Adrenal gland (tissue), 12 donors: ENCODE results near the gene SLC43A2. TPM values are rescaled to one million over a fixed set of nuclear protein-coding genes. Genes with fewer than 3 reads are reported as not detected.
A peak's percentile ranks its signal among the peaks of the same experiment; 100 is the strongest.

Experiments used
- DNase-seq, 7 donors: peaks; one replicate each; pipeline ENCODE4 v3.0.0-alpha.2; 2019 to 2020
- H3K27ac ChIP-seq, 5 donors: fragments of 200-600 bp; sonication (generic) in 4 of 5; 1 replicate in 3 of 5; 2 replicates in 2 of 5; pipeline versions ENCODE4 v1.5.1 to v1.8.0; 2016 to 2020; ENCODE audit warnings: mild to moderate bottlenecking in 1 of 5
- H3K27me3 ChIP-seq: fragments of 200-600 bp; 2 replicates; pipeline ENCODE4 v1.8.0; 2021
- H3K36me3 ChIP-seq, 2 donors: fragments of 200-600 bp; replicated peaks in 1 of 2; 1 replicate in 1 of 2; 2 replicates in 1 of 2; pipeline versions ENCODE4 v1.5.1 to v1.8.0; 2018 to 2022
- H3K4me1 ChIP-seq, 2 donors: fragments of 200-600 bp; replicated peaks in 1 of 2; 1 replicate in 1 of 2; 2 replicates in 1 of 2; pipeline versions ENCODE4 v1.5.1 to v1.8.0; 2018 to 2021
- H3K4me3 ChIP-seq, 4 donors: fragments of 200-600 bp; sonication (generic) in 3 of 4; one replicate each; pipeline ENCODE4 v1.5.1; 2016 to 2018
- H3K9me3 ChIP-seq, 3 donors: fragments of 200-600 bp; sonication (generic) in 1 of 3; replicated peaks in 1 of 3; 1 replicate in 2 of 3; 2 replicates in 1 of 3; pipeline versions ENCODE4 v1.5.1 to v1.8.0; 2016 to 2021
- POLR2A ChIP-seq, 2 donors: fragments of 450-650 bp; IDR thresholded peaks; one replicate each; pipeline ENCODE4 v1.6.1; 2017; ENCODE audit warnings: antibody characterized with exemption in 2 of 2, mild to moderate bottlenecking in 2 of 2, moderate library complexity in 1 of 2
- WGBS, 4 donors: extraction: QIAGEN DNeasy Blood & Tissue Kit in 2 of 4; methylation state at CpG; one replicate each; pipeline versions ENCODE4 v1.1.5 to v1.1.7; 2013 to 2017; 5-methylcytosine and 5-hydroxymethylcytosine counted together
- intact Hi-C, 2 donors: fragments of 100-400 bp; cut with DNase I; formaldehyde crosslinking; loops; one replicate each; pipeline versions ENCODE4 v1.14.1 to v1.15.0; 2022 to 2023
- polyA plus RNA-seq, 3 donors: library from polyadenylated mRNA; stranded (reverse); fragments of 200-250 nt in 2 of 3; fragments of 350-450 nt in 1 of 3; fragmentation: Illumina TruSeq in 1 of 3; extraction: RNeasy Lipid Tissue Mini Kit (QIAGEN cat#74804) in 1 of 3; gene quantifications; one replicate each; pipeline ENCODE4 v1.2.3, GENCODE V29; 2013 to 2014
- total RNA-seq, 9 donors: library from RNA; depleted of rRNA in 4 of 9; stranded (reverse); fragments of >200 nt in 4 of 9; fragments of 120-200 nt in 1 of 9; fragmentation: NEBNext Ultra II Directional in 1 of 9; extraction: Animal tissue kit (Norgen Biotek cat#: 25700) in 1 of 9; gene quantifications; one replicate each; pipeline versions ENCODE4 v1.1.0 to v1.2.4, GENCODE V29; 2013 to 2023
- TF ChIP-seq, protein P1 (sequence below), 6 experiments: fragments of 450-650 bp in 4 of 6; fragments of 200-600 bp in 2 of 6; sonication (generic) in 1 of 6; IDR thresholded peaks; 1 replicate in 5 of 6; 2 replicates in 1 of 6; pipeline versions ENCODE4 v1.5.1 to v1.8.0; 2016 to 2021; ENCODE audit warnings: antibody characterized with exemption in 6 of 6, mild to moderate bottlenecking in 2 of 6, moderate library complexity in 1 of 6
- donor health status: healthy with polysubstance abuse.
- donor health status: Bipolar disorder and iron deficiency.
- donor health status: DM: yes; HTN: yes; CAD: no.
- donor health status: DM: no; HTN: no; CAD: no.
- donor health status: DM: no; HTN: no; CAD: no.
- donor health status: DM: yes; HTN: yes; CAD: no.

Gene SLC43A2
- total and polyA plus RNA-seq, 12 donors: 4.8 to 32.5 (median 15.6) TPM

- H3K9me3 ChIP-seq: no peaks in the 10 kb centered on the region
- H3K4me3 ChIP-seq: no peak overlapping the region
- no peak for TF ChIP-seq POLR2A (IDR thresholded peaks at IDR 0.05)
- TF ChIP-seq, protein P1, sequence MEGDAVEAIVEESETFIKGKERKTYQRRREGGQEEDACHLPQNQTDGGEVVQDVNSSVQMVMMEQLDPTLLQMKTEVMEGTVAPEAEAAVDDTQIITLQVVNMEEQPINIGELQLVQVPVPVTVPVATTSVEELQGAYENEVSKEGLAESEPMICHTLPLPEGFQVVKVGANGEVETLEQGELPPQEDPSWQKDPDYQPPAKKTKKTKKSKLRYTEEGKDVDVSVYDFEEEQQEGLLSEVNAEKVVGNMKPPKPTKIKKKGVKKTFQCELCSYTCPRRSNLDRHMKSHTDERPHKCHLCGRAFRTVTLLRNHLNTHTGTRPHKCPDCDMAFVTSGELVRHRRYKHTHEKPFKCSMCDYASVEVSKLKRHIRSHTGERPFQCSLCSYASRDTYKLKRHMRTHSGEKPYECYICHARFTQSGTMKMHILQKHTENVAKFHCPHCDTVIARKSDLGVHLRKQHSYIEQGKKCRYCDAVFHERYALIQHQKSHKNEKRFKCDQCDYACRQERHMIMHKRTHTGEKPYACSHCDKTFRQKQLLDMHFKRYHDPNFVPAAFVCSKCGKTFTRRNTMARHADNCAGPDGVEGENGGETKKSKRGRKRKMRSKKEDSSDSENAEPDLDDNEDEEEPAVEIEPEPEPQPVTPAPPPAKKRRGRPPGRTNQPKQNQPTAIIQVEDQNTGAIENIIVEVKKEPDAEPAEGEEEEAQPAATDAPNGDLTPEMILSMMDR (IDR thresholded peaks at IDR 0.05): no peak
- intact Hi-C loops: loop anchor here in 1 of 2 donors (5.0 kb wide), 1 partner anchor 40 kb away; the partner anchor contains the start of gene INPP5K
- H3K36me3 ChIP-seq: peaks cover 0 to 6% of the 10 kb centered on the region in 2 donors
- WGBS, 4 donors: 68 to 83% (median 75%) methylated on average over 10 to 22 of the region's 22 CpGs
- no peaks in the 10 kb centered on the region for H3K27me3 ChIP-seq
- H3K27ac ChIP-seq: peak overlapping the region in 2 of 5 donors; percentile 26 to 49
- H3K4me1 ChIP-seq: peaks cover 16 to 45% of the 10 kb centered on the region in 2 donors
- DNase-seq: peak in 2 of 7 donors; percentile 20 to 32
Observed at GRCh38 chr17:1557355-1558095, 71.1 kb downstream of the SLC43A2 start.

- TF ChIP-seq, protein P1 (IDR thresholded peaks at IDR 0.05): no peak
- TF ChIP-seq POLR2A (IDR thresholded peaks at IDR 0.05): no peak
- Histone ChIP-seq H3K9me3 (no peaks in the 10 kb centered on the region), H3K4me3 (no peak overlapping the region), H3K36me3 (peaks cover 0 to 23% of the 10 kb centered on the region in 2 donors), H3K4me1 (peaks cover 11 to 36% of the 10 kb centered on the region in 2 donors), H3K27ac (peak overlapping the region in 1 of 5 donors; percentile 58), H3K27me3 (no peaks in the 10 kb centered on the region)
- peak in 3 of 7 donors; percentile 40 to 63 (median 51) for DNase-seq
- intact Hi-C loops: loop anchor here in 1 of 2 donors (5.0 kb wide), 1 partner anchor 39 kb away; the partner anchor contains the start of gene INPP5K
- WGBS, 4 donors: 64 to 81% (median 68%) methylated on average over 12 to 15 of the region's 15 CpGs
Observed at GRCh38 chr17:1555651-1556471, 72.8 kb downstream of the SLC43A2 start.

DNA sequence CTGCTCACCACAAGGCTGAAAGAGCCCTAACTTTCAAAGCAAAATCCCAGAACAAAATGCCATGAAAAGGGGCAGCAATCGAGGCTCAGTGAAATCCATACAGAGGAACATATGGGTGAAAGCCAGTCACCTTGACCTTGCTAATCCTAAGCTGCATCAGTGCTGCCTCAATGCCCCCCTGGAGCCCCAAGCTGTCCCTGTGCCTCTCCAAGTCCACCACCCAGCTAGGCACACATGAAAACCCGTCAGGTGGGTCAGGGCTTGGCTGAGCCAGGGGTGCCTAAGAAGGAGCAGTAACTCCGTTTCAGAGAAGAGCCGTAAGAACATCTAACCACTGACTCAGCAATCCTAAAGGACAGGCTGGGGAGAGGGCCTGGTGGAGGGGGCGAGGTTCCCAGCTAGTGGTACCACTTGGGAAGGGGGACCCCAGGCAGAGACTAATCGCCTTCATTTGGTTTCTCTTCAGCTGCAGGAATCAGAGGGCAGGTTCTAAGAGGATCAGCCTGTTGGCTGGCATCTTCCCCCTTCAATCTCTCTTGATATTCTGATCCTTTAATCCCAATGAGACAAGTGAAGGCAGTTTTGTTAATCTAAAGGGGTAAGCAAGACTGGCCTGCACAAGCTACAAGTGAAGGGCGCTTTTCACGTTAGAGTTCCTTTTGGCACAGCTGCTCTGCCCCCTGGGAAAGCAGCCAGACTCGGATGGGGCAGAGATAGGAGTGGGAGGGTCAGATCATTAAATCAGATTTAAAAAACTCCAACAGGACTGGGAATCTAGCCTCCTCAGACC is 73.7 kb downstream of the SLC43A2 start:
- Histone ChIP-seq H3K27ac (peak overlapping the region in 1 of 5 donors; percentile 58), H3K4me3 (no peak overlapping the region), H3K4me1 (peaks cover 11 to 27% of the 10 kb centered on the region in 2 donors), H3K36me3 (peaks cover 0 to 32% of the 10 kb centered on the region in 2 donors), H3K27me3 (no peaks in the 10 kb centered on the region), H3K9me3 (no peaks in the 10 kb centered on the region)
- 55 to 67% (median 61%) methylated on average over 9 of the region's 9 CpGs for WGBS, 4 donors
- TF ChIP-seq, protein P1 (IDR thresholded peaks at IDR 0.05): no peak
- no peak for TF ChIP-seq POLR2A (IDR thresholded peaks at IDR 0.05)
- intact Hi-C loops: loop anchor here in 1 of 2 donors (5.0 kb wide), 1 partner anchor 38 kb away; the partner anchor contains the start of gene INPP5K
- DNase-seq: peak in 5 of 7 donors; percentile 52 to 64 (median 60)
